IPS-11a (cell line): ENCODE data around the gene CNTNAP2.
"Not testable (repeated sequence)": the region's sequence is repeated elsewhere in the genome, so short reads cannot be mapped to it uniquely, and the experiment has no call there.

Experiments
- H3K4me3 ChIP-seq: one replicate; pipeline ENCODE4 v1.5.1; 2013; ENCODE audit warnings: low read depth, low read length, control low read depth

CNTNAP2 gene

GRCh38 chr7:147593271-147594057 lies 1476.9 kb downstream of the CNTNAP2 start:
- H3K4me3 ChIP-seq = no peak overlapping the region

GRCh38 chr7:147595042-147595441 lies 1478.4 kb downstream of the CNTNAP2 start:
- H3K4me3 ChIP-seq = no peak overlapping the region

GRCh38 chr7:147598687-147599086 lies 1482.1 kb downstream of the CNTNAP2 start:
- H3K4me3 ChIP-seq = not testable (repeated sequence)

- no peak overlapping the region for H3K4me3 ChIP-seq
These were observed 1488.7 kb downstream of the CNTNAP2 start for GRCh38 chr7:147605323-147605722.

GRCh38 chr7:147607157-147607800 lies 1490.7 kb downstream of the CNTNAP2 start:
- no peak overlapping the region for H3K4me3 ChIP-seq

- H3K4me3 ChIP-seq = no peak overlapping the region
These were observed 1494.8 kb downstream of the CNTNAP2 start for GRCh38 chr7:147611431-147611830.

GRCh38 chr7:147635288-147635687 lies 1518.7 kb downstream of the CNTNAP2 start:
- H3K4me3 ChIP-seq = no peak overlapping the region

GRCh38 chr7:147636553-147636952 lies 1520.0 kb downstream of the CNTNAP2 start:
- no peak overlapping the region for H3K4me3 ChIP-seq

- no peak overlapping the region for H3K4me3 ChIP-seq
These were observed 1522.0 kb downstream of the CNTNAP2 start for GRCh38 chr7:147638566-147638965.

GRCh38 chr7:147639037-147639436 lies 1522.4 kb downstream of the CNTNAP2 start:
- no peak overlapping the region for H3K4me3 ChIP-seq

GRCh38 chr7:147639751-147640150 lies 1523.2 kb downstream of the CNTNAP2 start:
- H3K4me3 ChIP-seq = no peak overlapping the region

GRCh38 chr7:147640821-147641220 lies 1524.2 kb downstream of the CNTNAP2 start:
- H3K4me3 ChIP-seq = no peak overlapping the region

GRCh38 chr7:147646568-147646967 lies 1530.0 kb downstream of the CNTNAP2 start:
- H3K4me3 ChIP-seq = no peak overlapping the region

- H3K4me3 ChIP-seq = no peak overlapping the region
These were observed 1534.4 kb downstream of the CNTNAP2 start for GRCh38 chr7:147650991-147651390.

- no peak overlapping the region for H3K4me3 ChIP-seq
These were observed 1535.0 kb downstream of the CNTNAP2 start for GRCh38 chr7:147651601-147652000.

- no peak overlapping the region for H3K4me3 ChIP-seq
These were observed 1536.9 kb downstream of the CNTNAP2 start for GRCh38 chr7:147653456-147653855.

GRCh38 chr7:147658392-147658967 lies 1541.9 kb downstream of the CNTNAP2 start:
- no peak overlapping the region for H3K4me3 ChIP-seq

GRCh38 chr7:147659036-147659995 lies 1542.7 kb downstream of the CNTNAP2 start:
- no peak overlapping the region for H3K4me3 ChIP-seq

- H3K4me3 ChIP-seq = no peak overlapping the region
These were observed 1547.9 kb downstream of the CNTNAP2 start for GRCh38 chr7:147664541-147664940.

- H3K4me3 ChIP-seq = no peak overlapping the region
These were observed 1554.2 kb downstream of the CNTNAP2 start for GRCh38 chr7:147670759-147671158.

GRCh38 chr7:147674705-147675104 lies 1558.1 kb downstream of the CNTNAP2 start:
- H3K4me3 ChIP-seq = no peak overlapping the region
